Bronchus fibroblast of lung (primary cell): ENCODE data around the gene TRAF4. TPM values are rescaled to one million over a fixed set of nuclear protein-coding genes. Genes with fewer than 3 reads are reported as not detected.

Experiments used
- total RNA-seq: library from RNA; depleted of rRNA; stranded (reverse); fragments of >200 nt; gene quantifications from 2 replicates; pipeline ENCODE4 v1.2.3, GENCODE V29; 2015

The TRAF4 gene, protein sequence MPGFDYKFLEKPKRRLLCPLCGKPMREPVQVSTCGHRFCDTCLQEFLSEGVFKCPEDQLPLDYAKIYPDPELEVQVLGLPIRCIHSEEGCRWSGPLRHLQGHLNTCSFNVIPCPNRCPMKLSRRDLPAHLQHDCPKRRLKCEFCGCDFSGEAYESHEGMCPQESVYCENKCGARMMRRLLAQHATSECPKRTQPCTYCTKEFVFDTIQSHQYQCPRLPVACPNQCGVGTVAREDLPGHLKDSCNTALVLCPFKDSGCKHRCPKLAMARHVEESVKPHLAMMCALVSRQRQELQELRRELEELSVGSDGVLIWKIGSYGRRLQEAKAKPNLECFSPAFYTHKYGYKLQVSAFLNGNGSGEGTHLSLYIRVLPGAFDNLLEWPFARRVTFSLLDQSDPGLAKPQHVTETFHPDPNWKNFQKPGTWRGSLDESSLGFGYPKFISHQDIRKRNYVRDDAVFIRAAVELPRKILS
- total RNA-seq: 38.3 and 38.7 TPM in 2 replicates

DNA sequence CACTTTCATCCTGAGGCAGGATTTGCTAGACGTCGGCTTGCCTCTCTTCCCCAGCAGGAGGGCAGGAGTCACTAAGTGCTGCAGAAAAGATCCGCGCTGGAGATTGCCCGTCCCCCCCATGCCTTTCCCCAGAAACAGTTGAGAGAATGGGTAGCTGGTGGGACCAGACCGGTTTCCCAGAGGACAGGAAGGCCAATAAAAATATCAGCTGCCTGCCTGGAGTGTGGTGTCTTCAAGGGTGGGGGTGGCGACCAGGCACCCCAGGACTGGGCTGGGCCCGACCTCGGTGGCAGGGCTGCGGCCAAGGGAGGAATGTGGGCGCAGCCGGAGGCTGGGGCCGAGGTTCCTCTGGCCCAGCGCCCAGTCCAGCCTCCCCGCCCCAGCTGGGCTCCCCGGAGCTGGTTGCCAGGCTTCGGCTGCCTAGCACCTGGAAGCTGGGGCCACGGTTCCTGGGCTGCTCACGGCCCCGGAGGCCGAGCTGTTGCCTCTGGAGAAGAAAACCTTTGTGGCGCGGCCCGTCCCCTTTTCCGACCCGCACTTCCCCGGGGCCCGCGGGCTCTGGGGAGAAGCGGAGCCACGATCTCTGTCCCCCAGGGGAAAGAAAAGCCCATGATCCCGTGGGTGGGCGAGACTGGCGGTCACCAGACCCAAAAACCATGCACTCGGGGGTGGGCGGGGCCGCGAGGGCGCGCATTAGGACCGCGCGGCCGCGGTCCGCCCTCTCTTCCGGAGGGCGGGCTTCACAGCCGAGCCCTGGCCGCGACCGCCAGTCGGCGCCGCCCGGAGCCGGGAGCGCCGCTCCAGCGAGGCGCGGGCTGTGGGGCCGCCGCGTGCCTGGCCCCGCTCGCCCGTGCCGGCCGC lies at the start of gene TRAF4:
TRAF4 (plus strand) TSS at position 769 of the 861 bp plus-strand sequence. CDS start 102 bp downstream, outside the sequence.

DNA sequence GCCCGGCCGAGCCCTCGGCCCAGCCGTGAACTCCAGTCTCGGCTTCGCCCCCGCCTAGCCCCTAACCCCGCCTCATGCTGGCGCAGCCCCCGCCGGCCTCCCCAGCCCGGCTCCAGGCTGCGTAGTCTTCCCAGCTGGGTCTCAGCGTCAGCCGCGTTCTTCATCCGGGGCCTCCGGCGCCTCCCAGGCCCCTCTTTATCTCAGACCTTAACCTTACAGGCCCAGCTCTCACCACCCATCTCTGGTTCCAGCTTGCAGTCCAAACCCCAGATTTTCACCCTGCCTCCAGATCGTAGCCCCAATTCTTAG lies 32.1 kb upstream of the TRAF4 start, which contains the start of gene PROCA1:
PROCA1 (minus strand) TSS at position 166 of the 309 bp plus-strand sequence. CDS start 228 bp downstream, outside the sequence.

DNA sequence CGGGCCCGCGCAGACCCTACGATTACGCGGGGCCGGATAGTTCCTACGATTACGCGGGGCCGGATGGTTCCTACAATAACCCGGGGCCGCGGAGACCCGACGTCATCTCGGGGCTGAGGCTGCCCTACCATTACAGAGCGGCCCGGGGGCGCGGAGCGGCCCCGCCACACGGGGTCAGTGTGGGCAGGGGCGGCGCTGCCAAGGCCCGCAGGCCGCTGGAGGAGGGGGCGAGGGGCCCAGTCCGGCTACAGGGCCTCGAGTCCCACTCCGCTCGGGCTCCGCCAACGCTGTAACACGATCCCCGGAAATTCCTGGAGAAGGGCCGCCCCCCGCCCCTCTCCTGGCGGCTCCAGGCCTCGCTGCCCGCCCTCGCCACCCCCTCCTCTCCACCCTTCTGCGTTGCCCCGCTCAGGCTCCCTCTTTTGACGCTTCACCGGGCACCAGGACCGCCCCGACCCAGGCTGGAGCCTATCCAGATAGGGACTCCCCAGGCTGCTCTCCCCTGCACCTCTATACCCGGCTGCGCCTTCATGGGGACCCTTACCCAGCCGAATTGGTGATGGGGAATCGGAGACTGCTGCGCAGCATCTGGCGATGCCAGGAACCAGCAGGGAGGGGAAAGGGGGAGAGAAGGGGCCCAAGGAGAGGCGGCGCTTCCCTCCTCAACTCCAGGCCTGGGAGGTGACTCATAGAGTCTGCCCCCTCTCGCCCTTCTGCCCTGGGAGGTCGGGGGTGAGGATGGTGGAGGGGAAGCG lies 26.1 kb upstream of the TRAF4 start, which contains the start of gene RAB34:
RAB34 (minus strand) TSS at position 291 of the 755 bp plus-strand sequence. CDS start 602 bp downstream, outside the sequence.

DNA sequence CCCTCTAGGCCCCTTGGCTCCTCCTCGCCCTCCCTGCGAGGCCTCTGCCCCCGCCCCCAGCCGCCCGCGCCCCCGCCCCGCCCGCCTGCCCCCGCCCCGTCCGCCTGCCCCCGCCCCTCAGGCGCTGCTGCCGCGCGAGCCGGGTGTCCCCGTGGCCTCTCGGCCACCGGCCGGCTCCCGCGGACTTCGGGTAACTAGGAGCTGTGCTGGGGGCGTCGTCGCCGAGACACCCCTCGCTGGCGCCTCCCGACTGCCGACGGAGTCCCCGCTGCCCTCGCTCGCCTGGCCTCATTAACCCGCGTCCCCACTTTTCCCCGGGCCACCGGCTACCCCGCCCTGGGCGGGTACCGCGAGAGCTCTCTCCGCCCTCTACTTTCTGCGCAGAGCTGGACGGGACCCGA lies 17.6 kb upstream of the TRAF4 start, which contains the start of gene TLCD1:
TLCD1 (minus strand) TSS at position 8 of the 401 bp plus-strand sequence. CDS start 136 bp downstream, outside the sequence.

DNA sequence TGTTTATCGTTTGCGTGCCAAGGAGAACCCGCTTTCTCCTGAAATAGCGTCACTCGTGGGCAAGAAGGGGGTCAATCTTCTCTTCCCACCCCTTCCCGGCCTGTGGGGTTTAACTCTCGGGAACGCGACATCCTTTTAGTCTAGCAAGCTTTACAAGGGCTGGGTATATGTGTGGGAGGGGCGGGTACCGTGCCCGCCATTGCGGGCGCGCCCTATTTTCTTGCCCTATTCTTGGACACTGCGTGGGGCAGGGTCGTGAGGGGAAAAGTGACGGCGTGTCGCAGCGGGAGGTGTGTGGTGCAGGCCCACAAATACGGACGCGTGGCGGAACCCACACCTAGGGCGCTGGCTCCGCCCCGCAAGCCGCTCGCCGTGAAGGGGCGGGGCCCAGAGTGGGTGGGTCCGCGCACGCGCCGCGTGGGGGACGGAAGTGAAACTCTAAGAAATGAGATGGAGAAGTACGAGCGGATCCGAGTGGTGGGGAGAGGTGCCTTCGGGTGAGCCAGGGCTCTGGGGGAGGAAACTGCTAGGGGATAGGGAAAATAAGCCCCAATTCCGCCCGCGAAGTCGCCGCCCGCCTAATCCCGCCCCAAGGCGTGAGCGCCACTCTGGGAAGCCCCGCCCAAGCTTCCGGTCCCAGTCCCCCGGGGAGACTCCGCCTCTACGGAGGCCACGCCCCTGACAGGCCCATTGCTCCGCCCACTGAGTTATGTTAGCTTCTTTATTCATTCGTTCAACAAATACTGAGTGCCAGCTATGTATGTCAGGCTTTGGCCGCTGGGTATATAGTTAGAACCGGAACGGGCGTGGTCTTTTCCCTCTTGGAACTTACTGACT lies 15.2 kb upstream of the TRAF4 start, which contains the start of gene NEK8:
NEK8 (plus strand) TSS at position 425 of the 837 bp plus-strand sequence; CDS start at position 451, 26 bp downstream.

Other genes starting within 250 kb of the TRAF4 start
- gene FOXN1, start 237.7 kb upstream of the TRAF4 start, total RNA-seq: not detected in 2 replicates
- gene UNC119, start 191.4 kb upstream of the TRAF4 start, total RNA-seq: 21.0 and 24.8 TPM in 2 replicates
- 69.6 and 72.1 TPM in 2 replicates for gene PIGS, start 172.5 kb upstream of the TRAF4 start, total RNA-seq
- gene ALDOC, start 167.1 kb upstream of the TRAF4 start, total RNA-seq: 62.4 and 80.3 TPM in 2 replicates
- gene SPAG5, start 145.0 kb upstream of the TRAF4 start, total RNA-seq: 65.1 and 70.4 TPM in 2 replicates
- 2.4 and 4.0 TPM in 2 replicates for gene RSKR, start 129.8 kb upstream of the TRAF4 start, total RNA-seq
- 76.0 and 80.3 TPM in 2 replicates for gene BLTP2, start 98.9 kb upstream of the TRAF4 start, total RNA-seq
- gene SDF2, start 82.1 kb upstream of the TRAF4 start, total RNA-seq: 46.9 and 55.2 TPM in 2 replicates
- gene SUPT6H, start 81.8 kb upstream of the TRAF4 start, total RNA-seq: 17.8 and 18.5 TPM in 2 replicates
- 1.8 and 2.9 TPM in 2 replicates for gene PROCA1, start 32.1 kb upstream of the TRAF4 start, total RNA-seq
- gene RAB34, start 26.1 kb upstream of the TRAF4 start, total RNA-seq: 371 and 405 TPM in 2 replicates
- 615 and 663 TPM in 2 replicates for gene RPL23A, start 24.0 kb upstream of the TRAF4 start, total RNA-seq
- gene TLCD1, start 17.8 kb upstream of the TRAF4 start, total RNA-seq: 16.8 and 20.0 TPM in 2 replicates
- gene NEK8, start 15.2 kb upstream of the TRAF4 start, total RNA-seq: 2.1 and 2.9 TPM in 2 replicates
- 10.9 and 11.6 TPM in 2 replicates for gene FAM222B, start 98.8 kb downstream of the TRAF4 start, total RNA-seq
- 80.0 and 94.8 TPM in 2 replicates for gene ERAL1, start 111.0 kb downstream of the TRAF4 start, total RNA-seq
- 45.0 and 45.7 TPM in 2 replicates for gene FLOT2, start 153.7 kb downstream of the TRAF4 start, total RNA-seq
- gene DHRS13, start 159.1 kb downstream of the TRAF4 start, total RNA-seq: 2.1 and 5.0 TPM in 2 replicates
- 20.5 and 24.7 TPM in 2 replicates for gene PHF12, start 207.5 kb downstream of the TRAF4 start, total RNA-seq